Islet precursor cell (in vitro differentiated cells): ENCODE results near the gene ATP6V1B1.

Experiments used
- DNase-seq: peaks from one replicate; pipeline ENCODE4 v3.0.0-alpha.2; 2018

The ATP6V1B1 gene

DNA sequence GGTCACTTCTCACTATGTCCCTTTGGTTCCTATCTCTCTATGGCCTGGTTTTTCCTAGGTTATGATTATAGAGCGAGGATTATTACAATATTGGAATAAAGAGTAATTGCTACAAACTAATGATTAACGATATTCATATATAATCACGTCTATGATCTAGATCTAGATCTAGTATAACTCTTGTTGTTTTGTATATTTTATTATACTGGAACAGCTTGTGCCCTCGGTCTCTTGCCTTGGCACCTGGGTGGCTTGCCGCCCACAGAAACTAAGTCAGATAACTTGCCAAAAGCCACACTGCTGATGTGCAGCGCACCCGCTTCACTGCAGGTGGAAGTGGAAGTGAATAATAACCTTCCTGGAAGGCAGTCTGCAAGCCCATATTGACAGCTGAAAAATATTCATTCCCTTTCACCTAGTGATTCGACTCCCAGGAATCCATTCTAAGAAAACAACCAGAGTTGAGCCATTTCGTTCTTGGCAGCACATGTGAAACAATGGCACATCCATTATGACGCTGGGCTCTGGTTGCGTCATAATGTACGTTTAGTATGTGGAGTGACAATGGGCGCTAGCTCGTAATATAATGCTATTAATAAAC lies 42.0 kb downstream of the ATP6V1B1 start:
- peak; percentile 46 for DNase-seq

DNA sequence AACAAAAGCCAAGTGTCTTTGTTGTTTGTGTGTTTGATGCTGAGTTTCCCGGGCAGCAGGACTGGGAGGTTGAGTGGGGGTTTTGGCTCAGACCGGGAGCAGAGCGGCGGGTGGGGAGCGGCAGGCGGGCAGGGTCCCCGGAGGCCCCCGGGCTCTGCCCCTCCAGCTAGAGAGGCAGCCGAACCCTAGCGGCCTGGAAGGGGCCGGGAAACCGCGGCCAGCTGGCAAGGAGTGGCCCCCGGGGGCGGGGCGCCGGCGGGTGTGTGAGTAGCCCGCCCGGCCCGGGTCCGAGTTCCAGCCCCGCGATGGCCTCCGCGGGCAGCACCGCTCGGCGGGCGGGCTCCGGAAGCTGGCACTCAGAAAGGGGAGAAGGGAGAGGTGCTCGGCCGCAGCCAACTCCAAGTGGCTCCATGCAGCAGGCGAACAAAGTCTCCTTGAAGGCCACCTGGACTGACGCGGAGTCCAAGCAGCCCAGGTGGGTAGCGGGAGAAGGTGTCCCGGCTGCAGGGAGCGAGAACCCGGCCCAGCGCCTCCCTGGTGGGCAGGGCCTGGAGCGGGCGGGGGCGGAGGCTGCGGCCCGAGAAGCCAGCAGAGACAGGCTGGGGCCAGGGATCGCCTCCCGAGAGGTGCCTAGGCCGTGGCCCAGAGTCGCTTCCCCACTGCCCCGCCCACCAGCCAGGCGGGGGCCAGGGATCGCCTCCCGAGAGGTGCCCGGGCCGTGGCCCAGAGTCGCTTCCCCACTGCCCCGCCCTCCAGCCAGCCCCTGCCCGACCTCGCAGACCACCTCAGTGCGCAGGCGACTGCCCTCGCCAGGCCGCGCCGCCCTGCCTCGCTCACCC lies 42.9 kb downstream of the ATP6V1B1 start, which contains the start of gene ANKRD53:
TSS of gene ANKRD53 (plus strand) at position 290 of the 839 bp plus-strand sequence. CDS start at position 306, 16 bp downstream.
- DNase-seq, result peak; percentile 92

DNA sequence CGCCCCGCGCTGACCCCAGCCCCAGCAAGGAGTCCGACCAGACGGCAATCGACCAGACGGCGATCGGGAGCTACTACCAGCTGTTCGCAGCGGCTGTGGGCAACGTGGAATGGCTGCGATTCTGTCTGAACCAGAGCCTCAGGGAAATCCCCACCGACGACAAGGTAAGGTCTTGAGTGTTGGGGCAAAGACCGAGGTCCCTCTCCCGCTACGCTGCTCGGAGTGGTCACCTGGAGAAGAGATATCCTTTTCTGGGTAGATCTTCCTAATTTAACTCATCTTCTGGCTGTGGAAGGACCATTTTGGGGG lies 43.4 kb downstream of the ATP6V1B1 start:
- DNase-seq, result no peak

GRCh38 chr2:70979626-70980025 lies 43.9 kb downstream of the ATP6V1B1 start:
- peak; percentile 42 for DNase-seq

DNA sequence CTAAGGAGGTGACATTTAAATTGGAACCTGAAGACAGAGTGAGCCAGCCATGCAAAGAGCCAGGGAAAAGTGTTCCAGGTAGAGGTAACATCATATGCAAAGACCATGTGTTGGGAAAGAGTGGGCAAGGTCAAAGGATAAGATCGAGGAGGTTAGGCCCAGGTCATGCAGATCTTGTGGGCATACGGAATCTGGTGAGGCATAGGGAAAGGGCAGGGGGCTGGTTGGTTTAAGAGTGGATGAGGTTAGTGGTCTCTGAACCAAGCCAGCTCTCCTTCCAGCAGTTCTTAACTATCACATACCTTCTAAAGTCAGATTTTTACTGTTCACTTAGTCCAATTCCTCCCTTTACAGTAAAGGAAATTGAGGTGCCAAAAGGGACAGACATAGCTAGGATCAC lies 45.7 kb downstream of the ATP6V1B1 start:
- DNase-seq, result peak; percentile 29

DNA sequence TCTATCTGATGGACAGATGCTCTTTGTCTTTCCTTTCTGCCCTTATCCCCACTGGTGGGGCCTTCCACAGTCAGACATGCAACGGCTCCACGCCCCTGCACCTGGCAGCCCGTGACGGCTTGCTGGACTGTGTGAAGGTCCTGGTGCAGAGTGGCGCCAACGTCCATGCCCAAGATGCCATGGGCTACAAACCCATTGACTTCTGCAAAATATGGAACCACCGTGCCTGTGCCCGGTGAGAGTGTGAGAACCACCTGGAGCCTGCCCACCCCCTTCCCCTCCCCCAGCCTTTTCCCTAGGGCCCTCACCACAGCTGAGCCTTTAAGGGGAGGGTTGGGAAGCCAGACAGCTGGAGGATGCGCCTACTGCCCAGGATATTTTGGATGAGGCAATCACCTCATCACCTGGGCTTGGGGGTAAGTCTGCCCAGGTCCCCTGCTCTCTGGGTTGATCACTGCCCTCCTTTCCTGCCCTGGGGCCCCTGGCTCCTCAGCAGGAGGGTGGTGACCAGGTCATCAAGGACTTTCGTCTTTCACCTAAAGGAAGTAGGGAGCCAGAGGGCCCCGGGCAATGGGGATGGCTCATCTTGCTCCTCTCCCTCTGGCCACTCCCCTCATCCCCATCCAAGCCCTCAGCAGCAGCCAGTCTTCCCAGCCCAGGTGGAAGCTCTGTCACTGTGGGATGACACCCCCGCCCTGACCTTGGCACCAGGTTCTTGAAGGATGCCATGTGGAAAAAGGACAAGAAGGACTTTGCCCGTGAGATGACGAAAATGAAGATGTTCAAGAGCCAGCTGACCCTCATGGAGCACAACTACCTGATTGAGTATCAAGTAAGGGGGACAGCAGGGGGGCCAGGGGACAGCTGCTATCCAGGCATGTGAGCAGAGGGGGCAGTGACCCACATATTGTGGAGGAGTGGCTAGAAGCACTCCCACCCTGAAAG lies 46.4 kb downstream of the ATP6V1B1 start:
- DNase-seq, result peak; percentile 42

DNA sequence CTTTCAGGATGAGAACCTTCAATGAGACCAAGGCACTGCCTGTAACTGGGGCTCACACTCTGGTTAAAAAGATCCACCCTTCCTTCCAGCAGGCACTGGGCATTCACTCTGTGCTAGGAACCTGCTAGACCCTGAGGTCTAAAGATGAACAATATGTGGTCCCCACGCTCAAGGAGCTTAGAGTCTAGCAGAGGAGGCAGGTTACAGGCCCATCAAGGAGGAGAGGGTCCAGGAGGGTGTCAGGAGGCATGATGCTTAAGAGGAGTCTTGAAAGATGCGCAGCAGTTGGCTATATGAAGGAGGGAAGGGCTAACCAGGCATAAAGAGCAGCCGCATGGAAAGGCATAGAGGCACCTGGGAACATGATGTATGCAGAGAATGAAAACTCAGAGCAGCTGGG lies 47.3 kb downstream of the ATP6V1B1 start:
- peak; percentile 23 for DNase-seq

DNA sequence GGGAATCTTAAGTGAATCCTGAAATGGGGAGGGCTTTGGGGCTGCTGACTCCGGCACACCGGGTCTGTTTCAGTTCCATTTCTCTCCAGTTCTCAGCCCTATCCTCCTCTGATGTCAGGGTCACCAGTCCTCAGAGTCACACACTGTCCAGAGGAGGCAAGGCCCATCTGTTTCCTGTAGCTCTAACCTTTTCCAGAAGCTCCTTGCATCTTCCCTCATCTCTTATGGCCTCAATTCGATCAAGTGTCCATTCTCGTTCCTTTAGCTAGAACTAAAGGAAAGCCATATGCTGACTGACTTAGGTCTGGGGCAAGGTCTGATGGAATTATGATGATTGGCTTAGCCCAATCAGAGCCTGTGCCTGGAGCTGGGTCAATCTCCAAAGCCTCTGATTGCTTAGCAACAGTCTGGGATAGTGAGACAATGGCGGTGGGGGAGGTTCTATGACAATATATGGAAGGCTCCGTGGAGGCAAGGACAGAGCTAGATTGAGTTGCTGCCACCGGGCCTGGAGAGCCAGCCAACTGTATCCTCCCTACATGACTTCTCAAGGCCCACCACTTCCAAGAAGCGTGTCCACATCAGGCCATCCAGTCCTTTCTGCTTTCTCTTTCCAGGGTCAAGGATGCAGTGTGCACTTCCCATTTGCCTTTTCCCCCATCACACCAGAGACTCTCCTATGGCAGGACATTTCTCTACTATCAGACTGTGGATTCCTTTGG lies 48.0 kb downstream of the ATP6V1B1 start:
- DNase-seq, result peak; percentile 13

DNA sequence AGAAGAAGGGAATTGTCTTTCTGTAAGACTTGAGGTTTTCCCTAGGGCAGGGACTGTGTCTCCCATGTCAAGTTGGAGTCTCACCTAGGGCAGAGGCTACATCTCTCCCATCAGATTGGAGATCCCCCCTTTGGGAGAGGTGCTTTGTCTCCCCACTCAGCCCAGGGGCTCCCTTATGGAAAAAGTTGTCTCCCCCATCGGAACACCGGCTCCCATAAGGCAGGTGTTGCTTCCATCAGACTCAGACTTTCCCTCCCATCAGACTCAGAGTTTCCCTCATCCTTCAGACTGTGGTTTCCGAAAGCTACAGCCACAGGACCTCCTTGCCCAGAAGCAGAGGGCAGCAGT lies 48.5 kb downstream of the ATP6V1B1 start:
- no peak for DNase-seq

DNA sequence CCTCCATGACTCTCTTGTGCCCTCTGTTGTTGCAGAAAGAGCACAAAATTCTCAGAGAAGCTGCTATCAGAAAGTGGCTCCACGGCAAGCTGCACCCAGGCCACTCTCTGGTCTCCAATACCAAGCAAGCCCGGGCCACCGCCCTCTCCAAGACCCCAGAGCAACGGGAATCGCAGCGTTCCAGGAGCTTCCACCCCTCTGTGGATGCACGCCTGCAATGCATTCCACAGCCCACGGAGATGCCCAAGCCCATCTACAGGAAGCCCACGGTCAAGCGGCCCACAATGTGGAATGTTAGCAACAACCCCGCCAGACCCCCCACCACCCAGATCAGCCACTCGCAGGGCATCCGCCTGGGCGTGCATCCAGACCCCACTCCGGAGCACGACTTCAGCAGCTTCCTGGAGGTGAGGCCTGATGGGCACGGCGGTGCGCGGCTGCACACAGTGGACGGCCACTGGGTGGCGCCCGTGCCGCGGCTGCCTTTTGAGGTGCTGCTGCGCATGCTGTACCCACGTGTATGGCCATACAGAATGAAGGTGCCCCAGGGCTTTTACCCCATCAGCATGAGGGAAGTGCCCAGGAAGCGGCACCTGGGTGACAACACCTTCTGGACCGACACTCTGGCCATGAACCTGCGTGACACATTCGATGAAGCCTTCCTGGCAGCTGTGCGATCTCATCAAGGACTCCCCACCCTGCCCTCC lies 49.0 kb downstream of the ATP6V1B1 start:
- DNase-seq, result peak; percentile 76

- DNase-seq, result no peak
Observed at GRCh38 chr2:70985283-70985688, 49.6 kb downstream of the ATP6V1B1 start.

DNA sequence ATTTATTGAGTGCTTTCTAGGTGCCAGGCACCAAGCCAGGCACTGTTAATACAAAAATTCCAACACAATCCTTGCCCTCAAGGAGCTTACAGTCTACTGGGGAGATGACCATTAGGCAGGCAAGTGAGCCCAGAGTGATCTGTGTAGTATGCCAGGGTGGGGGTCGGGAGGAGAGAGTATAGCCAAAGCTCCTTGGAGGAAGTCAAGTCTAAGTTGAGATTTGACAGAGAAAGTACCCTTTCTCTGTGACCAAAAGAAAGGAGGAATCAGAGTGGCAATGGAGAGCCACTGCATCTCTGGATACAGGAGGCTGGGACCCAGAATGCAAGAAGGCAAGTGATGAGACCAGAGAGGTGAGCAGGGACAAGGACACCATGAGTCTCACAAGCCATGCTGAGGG lies 50.3 kb downstream of the ATP6V1B1 start:
- peak; percentile 47 for DNase-seq

GRCh38 chr2:70986499-70987189 lies 50.9 kb downstream of the ATP6V1B1 start:
- peak; percentile 31 for DNase-seq

GRCh38 chr2:70987386-70987785 lies 51.7 kb downstream of the ATP6V1B1 start:
- DNase-seq, result peak; percentile 17

DNA sequence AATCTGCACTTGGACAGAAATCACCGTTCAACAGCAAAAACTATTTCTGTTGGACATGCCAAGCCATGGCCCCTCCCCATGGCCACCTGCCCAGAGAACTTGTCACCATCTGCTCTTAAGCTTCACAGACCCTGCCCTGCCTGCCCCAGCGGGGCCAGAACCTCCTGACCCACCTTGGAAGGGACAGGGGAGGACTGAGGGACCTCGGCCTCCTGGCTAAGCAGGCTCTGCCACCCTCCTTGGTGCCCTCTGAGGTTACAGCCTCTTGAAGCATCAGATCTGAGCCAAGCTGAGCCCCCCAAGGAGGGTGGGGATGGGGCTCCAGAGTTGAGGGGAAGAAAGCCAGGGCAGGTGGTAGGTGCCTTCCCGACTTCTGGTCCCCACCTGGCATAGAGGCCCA lies 52.5 kb downstream of the ATP6V1B1 start:
- DNase-seq, result peak; percentile 28

DNA sequence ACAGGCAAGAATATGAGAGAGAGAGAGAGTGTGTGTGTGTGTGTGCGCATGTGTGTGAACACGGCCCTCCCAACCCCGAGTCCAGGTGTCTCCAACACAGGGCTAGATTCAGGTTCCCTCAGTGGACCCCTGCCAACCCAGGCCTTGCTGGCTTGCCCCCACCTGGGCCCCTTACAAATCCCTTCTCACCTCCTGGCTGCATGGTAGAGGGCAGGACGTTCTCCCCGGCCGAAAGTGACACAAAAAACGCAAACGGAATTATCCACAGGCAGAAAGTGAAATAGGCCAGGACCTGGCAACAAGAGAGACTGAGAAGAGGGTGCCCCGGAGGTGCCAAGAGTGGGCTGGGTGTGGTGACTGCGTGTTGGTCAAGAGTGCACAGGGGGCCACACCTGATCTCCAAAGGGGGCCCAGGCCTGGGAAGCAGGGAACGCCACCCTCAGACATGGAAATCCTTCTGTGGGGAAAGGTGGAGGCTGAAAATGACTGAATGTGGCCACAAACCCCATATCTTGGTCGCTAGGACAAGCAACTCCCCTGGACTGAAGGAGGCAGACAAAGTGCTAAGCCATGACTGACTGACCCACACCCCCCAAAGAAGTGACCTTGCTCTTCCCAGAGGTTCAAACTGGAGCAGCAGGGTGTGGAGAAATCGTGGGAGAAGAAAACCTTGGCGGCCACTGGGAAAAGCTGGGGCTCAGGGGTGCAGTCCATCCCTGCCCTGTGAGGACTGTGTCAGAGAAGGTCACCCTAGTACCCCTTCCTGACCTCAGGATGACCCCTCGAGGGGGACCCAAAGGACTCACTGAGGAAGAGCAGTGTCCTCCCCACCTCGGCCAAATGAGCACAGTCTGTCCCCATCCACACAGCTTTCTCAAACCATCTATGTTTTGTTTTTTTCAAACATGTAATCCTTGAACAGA lies 53.3 kb downstream of the ATP6V1B1 start:
- DNase-seq, result peak; percentile 26

DNA sequence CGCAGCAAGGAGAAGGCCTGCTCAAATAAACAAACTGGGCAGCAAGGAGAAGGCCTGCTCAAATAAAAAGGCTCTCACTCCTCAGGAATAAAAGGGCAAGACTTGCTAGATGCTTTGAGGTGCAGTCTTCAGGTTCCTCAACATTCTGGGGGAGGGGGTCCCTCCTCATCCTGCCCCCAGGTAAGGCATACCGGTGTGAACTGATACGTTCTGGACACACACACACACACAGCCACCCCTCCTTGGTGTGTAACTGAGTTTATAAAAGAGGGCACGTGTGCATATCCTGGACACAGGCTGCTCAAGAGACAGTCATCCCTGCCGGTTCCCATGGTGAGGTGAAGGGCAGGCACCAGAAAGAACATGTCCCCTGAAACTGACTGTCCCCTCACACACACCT lies 54.5 kb downstream of the ATP6V1B1 start:
- DNase-seq, result peak; percentile 23

DNA sequence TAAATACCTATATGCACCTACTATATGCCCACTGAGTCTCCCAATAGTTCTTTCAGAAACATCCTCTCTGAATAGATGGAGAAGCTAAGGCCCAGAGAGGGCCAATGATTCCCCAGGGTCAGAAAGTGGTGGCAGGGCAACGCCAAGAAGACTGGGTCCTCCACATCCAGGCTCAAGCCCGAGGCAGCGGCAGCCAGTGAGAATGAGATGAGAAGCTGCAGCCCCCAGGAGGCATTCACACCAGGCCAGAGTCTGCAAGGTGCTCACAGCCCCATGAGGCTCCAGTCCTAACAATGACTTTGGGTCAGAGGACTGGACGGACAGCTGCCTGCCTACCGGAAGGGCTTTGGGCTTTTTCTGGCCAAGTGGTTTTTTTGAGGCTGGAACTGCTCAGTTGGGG lies 55.4 kb downstream of the ATP6V1B1 start:
- DNase-seq, result no peak

- DNase-seq, result no peak
Observed at GRCh38 chr2:70991742-70992141, 56.0 kb downstream of the ATP6V1B1 start.
